ENCODE results near the gene PDLIM7.

- TF ChIP-seq CTCF (IDR thresholded peaks at IDR 0.05; ENCODE audit: low read length) (no peak), EZH2 (IDR thresholded peaks at IDR 0.05; ENCODE audit: borderline replicate concordance, low read length) (no peak)
These were observed 38.0 kb downstream of the PDLIM7 start for GRCh38 chr5:177459357-177459756.

Measured in OCI-LY1 (cell line).